Upper lobe of right lung (tissue), 1 donor: ENCODE measurements around the gene CHMP4B. TPM values are rescaled to one million over a fixed set of nuclear protein-coding genes. Genes with fewer than 3 reads are reported as not detected.
A peak's percentile ranks its signal among the peaks of the same experiment; 100 is the strongest.

ENCODE experiments used
- ATAC-seq: fragments of 200-7000 bp; cut with Tn5 transposase; one replicate; pipeline ENCODE4 v1.9.1; 2020; ENCODE audit warnings: mild to moderate bottlenecking, moderate library complexity
- DNase-seq: peaks from one replicate; pipeline ENCODE4 v3.0.0-alpha.2; 2020
- H3K27ac ChIP-seq: fragments of 200-600 bp; one replicate; pipeline ENCODE4 v1.8.0; 2022
- H3K27me3 ChIP-seq: fragments of 200-600 bp; one replicate; pipeline ENCODE4 v1.8.0; 2022; ENCODE audit warnings: mild to moderate bottlenecking
- H3K36me3 ChIP-seq: fragments of 200-600 bp; one replicate; pipeline ENCODE4 v1.8.0; 2022
- H3K4me1 ChIP-seq: fragments of 200-600 bp; one replicate; pipeline ENCODE4 v1.8.0; 2022
- H3K4me3 ChIP-seq: fragments of 200-600 bp; one replicate; pipeline ENCODE4 v1.8.0; 2022; ENCODE audit warnings: mild to moderate bottlenecking
- H3K9me3 ChIP-seq: fragments of 200-600 bp; one replicate; pipeline ENCODE4 v1.8.0; 2022
- CTCF ChIP-seq: fragments of 200-600 bp; IDR thresholded peaks from one replicate; pipeline ENCODE4 v1.8.0; 2022; ENCODE audit warnings: antibody characterized with exemption
- intact Hi-C: fragments of 100-400 bp; cut with DNase I; formaldehyde crosslinking; loops from one replicate; pipeline ENCODE4 v1.11.0; 2022
- total RNA-seq: library from RNA; stranded (reverse); fragmentation: NEBNext Ultra II Directional; extraction: Animal tissue kit (Norgen Biotek cat#: 25700); gene quantifications from one replicate; pipeline ENCODE4 v1.2.1, GENCODE V29; 2021
- donor health status: DM: no; HTN: yes; CAD: no; lungs with severe emphysema.

The CHMP4B gene
- total RNA-seq, 1 donor from 2014 or later: 86.6 TPM

- TF ChIP-seq CTCF: no peak
- Histone ChIP-seq H3K27me3 (no peaks in the 10 kb centered on the region), H3K36me3 (no peaks in the 10 kb centered on the region), H3K4me3 (no peak overlapping the region), H3K9me3 (no peaks in the 10 kb centered on the region), H3K4me1 (no peaks in the 10 kb centered on the region), H3K27ac (no peak overlapping the region)
- ATAC-seq (no peak), DNase-seq (no peak)
- intact Hi-C loops: no loop called here
Measured at GRCh38 chr20:33896509-33896908, 85.4 kb downstream of the CHMP4B start.

GRCh38 chr20:33897313-33897912, 86.3 kb downstream of the CHMP4B start:
- Histone ChIP-seq H3K27me3 (no peaks in the 10 kb centered on the region), H3K36me3 (no peaks in the 10 kb centered on the region)
- intact Hi-C loops: no loop called here

GRCh38 chr20:33899106-33899505, 88.0 kb downstream of the CHMP4B start:
- ATAC-seq (no peak), DNase-seq (no peak)
- H3K9me3 ChIP-seq: no peaks in the 10 kb centered on the region
- no peaks in the 10 kb centered on the region for H3K36me3 ChIP-seq
- H3K27me3 ChIP-seq: no peaks in the 10 kb centered on the region
- no peak overlapping the region for H3K4me3 ChIP-seq
- no peaks in the 10 kb centered on the region for H3K4me1 ChIP-seq
- TF ChIP-seq CTCF: no peak
- no peak overlapping the region for H3K27ac ChIP-seq
- intact Hi-C loops: no loop called here

More at GRCh38 chr20:33897313-33897912, 86.3 kb downstream of the CHMP4B start:
- ATAC-seq (peak; percentile 34), DNase-seq (no peak)
- Histone ChIP-seq H3K27ac (no peak overlapping the region), H3K4me1 (no peaks in the 10 kb centered on the region), H3K4me3 (no peak overlapping the region), H3K9me3 (no peaks in the 10 kb centered on the region)
- peak; percentile 34 for TF ChIP-seq CTCF

- intact Hi-C loops: no loop called here
- no peaks in the 10 kb centered on the region for H3K9me3 ChIP-seq
- H3K27ac ChIP-seq: no peak overlapping the region
- H3K4me1 ChIP-seq: no peaks in the 10 kb centered on the region
- no peak for TF ChIP-seq CTCF
- DNase-seq: no peak
- no peak for ATAC-seq
- no peaks in the 10 kb centered on the region for H3K36me3 ChIP-seq
- no peak overlapping the region for H3K4me3 ChIP-seq
- H3K27me3 ChIP-seq: no peaks in the 10 kb centered on the region
Measured at GRCh38 chr20:33900521-33901131, 89.5 kb downstream of the CHMP4B start.

GRCh38 chr20:33901132-33901523, 90.0 kb downstream of the CHMP4B start:
- H3K9me3 ChIP-seq: no peaks in the 10 kb centered on the region
- H3K36me3 ChIP-seq: no peaks in the 10 kb centered on the region
- DNase-seq (no peak), ATAC-seq (no peak)
- no peak for TF ChIP-seq CTCF
- intact Hi-C loops: no loop called here
- H3K27ac ChIP-seq: no peak overlapping the region
- no peaks in the 10 kb centered on the region for H3K4me1 ChIP-seq
- H3K4me3 ChIP-seq: no peak overlapping the region
- H3K27me3 ChIP-seq: no peaks in the 10 kb centered on the region

- TF ChIP-seq CTCF: no peak
- DNase-seq (no peak), ATAC-seq (no peak)
- Histone ChIP-seq H3K9me3 (no peaks in the 10 kb centered on the region), H3K36me3 (no peaks in the 10 kb centered on the region), H3K4me3 (no peak overlapping the region), H3K27ac (no peak overlapping the region), H3K4me1 (no peaks in the 10 kb centered on the region), H3K27me3 (no peaks in the 10 kb centered on the region)
- intact Hi-C loops: no loop called here
Measured at GRCh38 chr20:33902011-33902410, 90.9 kb downstream of the CHMP4B start.
